Measurements from ENCODE around the gene CFAP74. TPM values are rescaled to one million over a fixed set of nuclear protein-coding genes. Genes with fewer than 3 reads are reported as not detected.

The CFAP74 gene
- total RNA-seq, 1 experiment from 2014 or later = not detected

GRCh38 chr1:1943834-1944570 lies 59.6 kb downstream of the CFAP74 start:
- H3K4me1 Mint-ChIP-seq (ENCODE audit: low read depth, unreplicated experiment) = no peaks in the 10 kb centered on the region
- Histone ChIP-seq H3K4me3 (ENCODE audit: low read depth, low read length) (peak overlapping the region; percentile 58), H3K9me3 (no peaks in the 10 kb centered on the region), H3K4me1 (no peaks in the 10 kb centered on the region), H3K27me3 (replicated peaks; ENCODE audit: control insufficient read depth, insufficient read depth, low read length) (no peaks in the 10 kb centered on the region), H3K36me3 (ENCODE audit: control insufficient read depth, insufficient read depth, low read length) (no peaks in the 10 kb centered on the region)
- no peaks in the 10 kb centered on the region for H3K27me3 Mint-ChIP-seq (ENCODE audit: insufficient read depth, unreplicated experiment)
- BruUV-seq (replicated peaks) = no TSS peak
- H3K9me3 Mint-ChIP-seq (ENCODE audit: unreplicated experiment) = no peaks in the 10 kb centered on the region
- DNase-seq = peak; percentile 70 to 78
- H3K4me3 Mint-ChIP-seq (ENCODE audit: unreplicated experiment) = peak overlapping the region; percentile 65
- intact Hi-C loops (cut with micrococcal nuclease; ENCODE audit: unreplicated experiment) = loop anchor here (1.0 kb wide), 1 partner anchor 102 kb away; no protein-coding TSS in a partner anchor
- CTCF ChIA-PET = interaction anchor here (0.8 to 1.6 kb wide), 7 partner anchors 17 to 251 kb away, joined by 3 to 12 read pairs (median 4); partner anchors contain the start of gene FAAP20
- TF ChIP-seq, protein P1, sequence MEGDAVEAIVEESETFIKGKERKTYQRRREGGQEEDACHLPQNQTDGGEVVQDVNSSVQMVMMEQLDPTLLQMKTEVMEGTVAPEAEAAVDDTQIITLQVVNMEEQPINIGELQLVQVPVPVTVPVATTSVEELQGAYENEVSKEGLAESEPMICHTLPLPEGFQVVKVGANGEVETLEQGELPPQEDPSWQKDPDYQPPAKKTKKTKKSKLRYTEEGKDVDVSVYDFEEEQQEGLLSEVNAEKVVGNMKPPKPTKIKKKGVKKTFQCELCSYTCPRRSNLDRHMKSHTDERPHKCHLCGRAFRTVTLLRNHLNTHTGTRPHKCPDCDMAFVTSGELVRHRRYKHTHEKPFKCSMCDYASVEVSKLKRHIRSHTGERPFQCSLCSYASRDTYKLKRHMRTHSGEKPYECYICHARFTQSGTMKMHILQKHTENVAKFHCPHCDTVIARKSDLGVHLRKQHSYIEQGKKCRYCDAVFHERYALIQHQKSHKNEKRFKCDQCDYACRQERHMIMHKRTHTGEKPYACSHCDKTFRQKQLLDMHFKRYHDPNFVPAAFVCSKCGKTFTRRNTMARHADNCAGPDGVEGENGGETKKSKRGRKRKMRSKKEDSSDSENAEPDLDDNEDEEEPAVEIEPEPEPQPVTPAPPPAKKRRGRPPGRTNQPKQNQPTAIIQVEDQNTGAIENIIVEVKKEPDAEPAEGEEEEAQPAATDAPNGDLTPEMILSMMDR (IDR thresholded peaks at IDR 0.05; ENCODE audit: insufficient read depth in 1 of 2, low read depth in 1 of 2, low read length in 1 of 2, severe bottlenecking in 1 of 2, unreplicated experiment in 1 of 2) = peak; percentile 77 to 83
- POLR2A ChIA-PET = no interaction called here
- H3K36me3 Mint-ChIP-seq (ENCODE audit: insufficient read depth, unreplicated experiment) = no peaks in the 10 kb centered on the region
- no peak overlapping the region for H3K27ac Mint-ChIP-seq (ENCODE audit: unreplicated experiment)

DNA sequence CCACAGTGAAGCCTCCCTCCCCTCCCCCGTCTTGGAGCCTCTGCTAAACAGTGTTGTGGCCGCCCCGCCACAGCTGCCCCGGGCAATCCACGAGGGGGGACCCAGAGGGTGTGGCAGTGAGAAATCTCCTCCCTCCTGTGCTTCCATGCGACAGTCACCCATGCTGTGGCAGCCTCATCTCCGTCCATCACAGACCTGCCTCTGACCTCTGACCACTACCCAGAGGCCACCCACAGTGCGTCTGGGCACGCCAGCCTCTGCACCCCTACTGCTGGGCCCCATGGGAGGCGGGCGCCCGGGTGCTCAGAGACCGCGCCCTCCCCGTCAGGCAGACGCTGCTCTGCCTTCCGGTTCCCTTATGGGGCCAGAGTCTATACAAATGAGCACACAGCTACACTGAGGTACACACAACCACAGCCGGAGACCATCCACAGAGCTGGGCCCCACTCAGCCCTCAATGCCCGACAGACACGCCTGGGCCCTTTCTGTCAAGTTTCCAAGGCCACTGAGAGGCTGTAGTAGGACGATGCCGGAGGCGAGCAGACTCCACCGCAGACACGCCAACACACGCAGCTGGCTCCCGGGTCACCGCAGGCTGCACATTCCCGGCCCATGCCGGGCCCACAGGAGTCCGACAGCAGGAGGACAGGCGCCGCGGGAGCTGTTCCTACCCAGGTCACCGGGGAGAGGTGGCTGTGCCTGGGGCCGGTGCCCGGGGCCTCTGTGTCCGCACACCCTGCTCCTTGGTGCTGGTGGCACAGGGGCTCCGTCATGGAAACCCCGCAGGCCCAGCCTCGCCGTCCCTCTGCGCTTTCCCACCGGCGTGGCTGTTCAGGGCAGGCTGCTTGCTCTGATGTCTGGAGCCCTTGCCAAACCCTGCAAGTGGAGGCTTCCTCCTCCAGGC lies 60.6 kb downstream of the CFAP74 start:
- no peaks in the 10 kb centered on the region for H3K36me3 Mint-ChIP-seq (ENCODE audit: insufficient read depth, unreplicated experiment)
- H3K4me3 ChIP-seq (ENCODE audit: low read depth, low read length) = no peak overlapping the region
- intact Hi-C loops (cut with micrococcal nuclease; ENCODE audit: unreplicated experiment) = no loop called here
- BruUV-seq (replicated peaks) = no TSS peak
- no peaks in the 10 kb centered on the region for H3K9me3 ChIP-seq
- H3K9me3 Mint-ChIP-seq (ENCODE audit: unreplicated experiment) = no peaks in the 10 kb centered on the region
- H3K27me3 Mint-ChIP-seq (ENCODE audit: insufficient read depth, unreplicated experiment) = no peaks in the 10 kb centered on the region
- no peaks in the 10 kb centered on the region for H3K27me3 ChIP-seq (replicated peaks; ENCODE audit: control insufficient read depth, insufficient read depth, low read length)
- DNase-seq = no peak
- no peak overlapping the region for H3K4me3 Mint-ChIP-seq (ENCODE audit: unreplicated experiment)
- H3K36me3 ChIP-seq (ENCODE audit: control insufficient read depth, insufficient read depth, low read length) = no peaks in the 10 kb centered on the region
- H3K27ac Mint-ChIP-seq (ENCODE audit: unreplicated experiment) = no peak overlapping the region
- CTCF ChIA-PET = interaction anchor here (1.6 kb wide), 2 partner anchors 34 to 106 kb away, joined by 3 to 5 read pairs; no protein-coding TSS in a partner anchor
- no peaks in the 10 kb centered on the region for H3K4me1 ChIP-seq
- TF ChIP-seq, protein P1 (IDR thresholded peaks at IDR 0.05; ENCODE audit: insufficient read depth in 1 of 2, low read depth in 1 of 2, low read length in 1 of 2, severe bottlenecking in 1 of 2, unreplicated experiment in 1 of 2) = no peak
- POLR2A ChIA-PET = no interaction called here
- H3K4me1 Mint-ChIP-seq (ENCODE audit: low read depth, unreplicated experiment) = no peaks in the 10 kb centered on the region

All from Caco-2 (cell line).